BLaER1 (cell line): ENCODE results near the gene SLC12A2.
A peak's percentile ranks its signal among the peaks of the same experiment; 100 is the strongest.

ENCODE experiments used
- H3K27ac ChIP-seq: shearing (Covaris generic); formaldehyde crosslinking; 2 replicates; pipeline ENCODE4 v1.8.1; 2022
- H3K27me3 ChIP-seq: shearing (Covaris generic); formaldehyde crosslinking; 2 replicates; pipeline ENCODE4 v1.8.1; 2022
- H3K36me3 ChIP-seq: shearing (Covaris generic); formaldehyde crosslinking; 2 replicates; pipeline ENCODE4 v1.8.1; 2022
- H3K4me1 ChIP-seq: shearing (Covaris generic); formaldehyde crosslinking; 2 replicates; pipeline ENCODE4 v1.8.1; 2022
- H3K4me2 ChIP-seq: shearing (Covaris generic); formaldehyde crosslinking; 2 replicates; pipeline ENCODE4 v1.8.1; 2022
- H3K4me3 ChIP-seq: shearing (Covaris generic); formaldehyde crosslinking; 2 replicates; pipeline ENCODE4 v1.8.1; 2022
- H3K9ac ChIP-seq: shearing (Covaris generic); formaldehyde crosslinking; 2 replicates; pipeline ENCODE4 v1.8.1; 2022
- H3K9me3 ChIP-seq: shearing (Covaris generic); formaldehyde crosslinking; 2 replicates; pipeline ENCODE4 v1.8.1; 2022
- H4K20me1 ChIP-seq: shearing (Covaris generic); formaldehyde crosslinking; 2 replicates; pipeline ENCODE4 v1.8.1; 2022
- Cebpa-rat ChIP-seq: shearing (Covaris generic); IDR thresholded peaks from 2 replicates; pipeline ENCODE4 v1.8.1; 2022

Gene SLC12A2

GRCh38 chr5:128111818-128112448, 28.4 kb downstream of the SLC12A2 start:
- Histone ChIP-seq H3K4me1 (no peaks in the 10 kb centered on the region), H3K4me3 (no peak overlapping the region), H3K9ac (no peak overlapping the region), H3K36me3 (peaks cover 62% of the 10 kb centered on the region), H4K20me1 (no peaks in the 10 kb centered on the region), H3K27me3 (no peaks in the 10 kb centered on the region), H3K4me2 (no peak overlapping the region), H3K9me3 (peaks cover 6% of the 10 kb centered on the region; the same call in 1 of the 2 replicates), H3K27ac (no peak overlapping the region)
- TF ChIP-seq Cebpa-rat = no peak

GRCh38 chr5:128116445-128116844, 32.9 kb downstream of the SLC12A2 start:
- H3K4me3 ChIP-seq = no peak overlapping the region

GRCh38 chr5:128118214-128118613, 34.6 kb downstream of the SLC12A2 start:
- Histone ChIP-seq H4K20me1 (no peaks in the 10 kb centered on the region), H3K4me2 (no peak overlapping the region), H3K9ac (no peak overlapping the region), H3K36me3 (peaks cover 59% of the 10 kb centered on the region), H3K9me3 (peaks cover 29% of the 10 kb centered on the region), H3K27ac (no peak overlapping the region), H3K4me1 (no peaks in the 10 kb centered on the region), H3K4me3 (0 out of 2 replicates have a peak overlapping the region, but pooled peaks have one; percentile 1), H3K27me3 (no peaks in the 10 kb centered on the region)
- no peak for TF ChIP-seq Cebpa-rat

More at GRCh38 chr5:128116445-128116844, 32.9 kb downstream of the SLC12A2 start:
- Histone ChIP-seq H3K4me2 (no peak overlapping the region), H3K9ac (no peak overlapping the region), H3K27me3 (no peaks in the 10 kb centered on the region), H4K20me1 (no peaks in the 10 kb centered on the region), H3K27ac (no peak overlapping the region), H3K4me1 (no peaks in the 10 kb centered on the region), H3K9me3 (peaks cover 29% of the 10 kb centered on the region), H3K36me3 (peaks cover 64% of the 10 kb centered on the region)
- TF ChIP-seq Cebpa-rat = no peak

GRCh38 chr5:128121651-128122050, 38.1 kb downstream of the SLC12A2 start:
- H3K27ac ChIP-seq = no peak overlapping the region

GRCh38 chr5:128123936-128124335, 40.4 kb downstream of the SLC12A2 start:
- H3K4me1 ChIP-seq = no peaks in the 10 kb centered on the region
- H3K27ac ChIP-seq = no peak overlapping the region
- peaks cover 6% of the 10 kb centered on the region for H3K9me3 ChIP-seq
- no peak overlapping the region for H3K9ac ChIP-seq
- no peaks in the 10 kb centered on the region for H3K27me3 ChIP-seq
- TF ChIP-seq Cebpa-rat = no peak
- no peak overlapping the region for H3K4me2 ChIP-seq
- H3K36me3 ChIP-seq = peaks cover 10% of the 10 kb centered on the region; the same call in 1 of the 2 replicates
- no peaks in the 10 kb centered on the region for H4K20me1 ChIP-seq
- no peak overlapping the region for H3K4me3 ChIP-seq

More at GRCh38 chr5:128121651-128122050, 38.1 kb downstream of the SLC12A2 start:
- no peaks in the 10 kb centered on the region for H3K27me3 ChIP-seq
- no peak overlapping the region for H3K9ac ChIP-seq
- no peak for TF ChIP-seq Cebpa-rat
- peaks cover 23% of the 10 kb centered on the region for H3K9me3 ChIP-seq
- H3K4me2 ChIP-seq = no peak overlapping the region
- H3K36me3 ChIP-seq = peaks cover 33% of the 10 kb centered on the region
- no peaks in the 10 kb centered on the region for H3K4me1 ChIP-seq
- no peaks in the 10 kb centered on the region for H4K20me1 ChIP-seq
- no peak overlapping the region for H3K4me3 ChIP-seq

GRCh38 chr5:128126241-128126640, 42.7 kb downstream of the SLC12A2 start:
- H3K27ac ChIP-seq = no peak overlapping the region
- no peak overlapping the region for H3K4me3 ChIP-seq
- H3K9me3 ChIP-seq = no peaks in the 10 kb centered on the region
- no peaks in the 10 kb centered on the region for H3K4me1 ChIP-seq
- no peak for TF ChIP-seq Cebpa-rat
- peaks cover 14% of the 10 kb centered on the region for H3K36me3 ChIP-seq
- H3K9ac ChIP-seq = no peak overlapping the region
- no peak overlapping the region for H3K4me2 ChIP-seq
- H4K20me1 ChIP-seq = no peaks in the 10 kb centered on the region
- H3K27me3 ChIP-seq = no peaks in the 10 kb centered on the region

- Histone ChIP-seq H3K9ac (no peak overlapping the region), H3K4me1 (no peaks in the 10 kb centered on the region), H3K9me3 (no peaks in the 10 kb centered on the region), H3K27ac (no peak overlapping the region), H4K20me1 (no peaks in the 10 kb centered on the region), H3K36me3 (peaks cover 33% of the 10 kb centered on the region), H3K4me3 (no peak overlapping the region), H3K4me2 (no peak overlapping the region), H3K27me3 (no peaks in the 10 kb centered on the region)
- no peak for TF ChIP-seq Cebpa-rat
These were observed 48.9 kb downstream of the SLC12A2 start for GRCh38 chr5:128132499-128132898.

GRCh38 chr5:128135286-128135685, 51.7 kb downstream of the SLC12A2 start:
- TF ChIP-seq Cebpa-rat = no peak
- Histone ChIP-seq H3K27me3 (no peaks in the 10 kb centered on the region), H3K4me3 (no peak overlapping the region), H3K4me1 (no peaks in the 10 kb centered on the region), H3K9ac (no peak overlapping the region), H4K20me1 (no peaks in the 10 kb centered on the region), H3K4me2 (no peak overlapping the region), H3K9me3 (no peaks in the 10 kb centered on the region), H3K36me3 (peaks cover 39% of the 10 kb centered on the region), H3K27ac (no peak overlapping the region)

- Histone ChIP-seq H3K27me3 (no peaks in the 10 kb centered on the region), H3K4me1 (no peaks in the 10 kb centered on the region), H3K9me3 (no peaks in the 10 kb centered on the region), H4K20me1 (no peaks in the 10 kb centered on the region), H3K27ac (no peak overlapping the region), H3K36me3 (peaks cover 10% of the 10 kb centered on the region), H3K9ac (no peak overlapping the region), H3K4me2 (no peak overlapping the region), H3K4me3 (no peak overlapping the region)
- no peak for TF ChIP-seq Cebpa-rat
These were observed 60.3 kb downstream of the SLC12A2 start for GRCh38 chr5:128143911-128144310.

GRCh38 chr5:128144491-128144890, 60.9 kb downstream of the SLC12A2 start:
- no peaks in the 10 kb centered on the region for H3K27me3 ChIP-seq
- H4K20me1 ChIP-seq = no peaks in the 10 kb centered on the region
- no peaks in the 10 kb centered on the region for H3K4me1 ChIP-seq
- H3K9ac ChIP-seq = no peak overlapping the region
- no peak overlapping the region for H3K4me2 ChIP-seq
- no peak overlapping the region for H3K4me3 ChIP-seq
- no peak for TF ChIP-seq Cebpa-rat
- H3K9me3 ChIP-seq = no peaks in the 10 kb centered on the region
- peaks cover 10% of the 10 kb centered on the region for H3K36me3 ChIP-seq
- H3K27ac ChIP-seq = no peak overlapping the region

GRCh38 chr5:128146671-128147070, 63.1 kb downstream of the SLC12A2 start:
- TF ChIP-seq Cebpa-rat = no peak
- Histone ChIP-seq H3K27ac (no peak overlapping the region), H3K9me3 (no peaks in the 10 kb centered on the region), H3K36me3 (peaks cover 13% of the 10 kb centered on the region), H3K9ac (no peak overlapping the region), H3K4me1 (no peaks in the 10 kb centered on the region), H4K20me1 (no peaks in the 10 kb centered on the region), H3K27me3 (no peaks in the 10 kb centered on the region), H3K4me3 (no peak overlapping the region), H3K4me2 (no peak overlapping the region)
